GM19463 (cell line): ENCODE results near the gene RPL41.

ENCODE experiments used
- ATAC-seq: cut with Tn5 transposase; IDR thresholded peaks from one replicate; pipeline ENCODE4 v1.9.1; 2021; ENCODE audit warnings: mild to moderate bottlenecking, moderate library complexity; ENCODE audit not compliant: unreplicated experiment

RPL41 gene

GRCh38 chr12:56127485-56127887 is 11.1 kb downstream of the RPL41 start:
- no peak for ATAC-seq

- peak; percentile 88 for ATAC-seq
Observed at GRCh38 chr12:56127888-56128669, 11.6 kb downstream of the RPL41 start, which contains the start of gene ESYT1. Gene ESYT1, plus strand, starts transcription at chr12:56128267. Its CDS starts 53 bp downstream, at chr12:56128320.

- no peak for ATAC-seq
Observed at GRCh38 chr12:56128670-56129205, 12.3 kb downstream of the RPL41 start.

- peak; percentile 33 for ATAC-seq
Observed at GRCh38 chr12:56129206-56129941, 12.9 kb downstream of the RPL41 start.

- ATAC-seq, result no peak
Observed at GRCh38 chr12:56129942-56130495, 13.6 kb downstream of the RPL41 start.

- no peak for ATAC-seq
Observed at GRCh38 chr12:56130876-56131275, 14.4 kb downstream of the RPL41 start.

GRCh38 chr12:56134897-56135296 is 18.5 kb downstream of the RPL41 start:
- no peak for ATAC-seq

- no peak for ATAC-seq
Observed at GRCh38 chr12:56137853-56138571, 21.6 kb downstream of the RPL41 start.

- no peak for ATAC-seq
Observed at GRCh38 chr12:56141946-56142784, 25.7 kb downstream of the RPL41 start.

GRCh38 chr12:56143217-56143616 is 26.8 kb downstream of the RPL41 start:
- no peak for ATAC-seq

- no peak for ATAC-seq
Observed at GRCh38 chr12:56143870-56144269, 27.4 kb downstream of the RPL41 start.

GRCh38 chr12:56145217-56145616 is 28.8 kb downstream of the RPL41 start:
- ATAC-seq, result no peak

- ATAC-seq, result no peak
Observed at GRCh38 chr12:56146492-56147460, 30.3 kb downstream of the RPL41 start.

- ATAC-seq, result no peak
Observed at GRCh38 chr12:56150563-56150962, 34.1 kb downstream of the RPL41 start.

GRCh38 chr12:56151672-56152131 is 35.3 kb downstream of the RPL41 start:
- peak; percentile 60 for ATAC-seq

GRCh38 chr12:56152132-56152755 is 35.8 kb downstream of the RPL41 start, which contains the start of gene MYL6B:
Gene MYL6B, plus strand, starts transcription at chr12:56152587. Its CDS starts 1,332 bp downstream, at chr12:56153919.
- peak; percentile 91 for ATAC-seq

- no peak for ATAC-seq
Observed at GRCh38 chr12:56152756-56153677, 36.6 kb downstream of the RPL41 start.
